ENCODE results near the gene TMIGD2. TPM values are rescaled to one million over a fixed set of nuclear protein-coding genes. Genes with fewer than 3 reads are reported as not detected.
"Not testable (repeated sequence)": the region's sequence is repeated elsewhere in the genome, so short reads cannot be mapped to it uniquely, and the experiment has no call there.

TMIGD2 gene
- total RNA-seq = 0.49 TPM

- DNase-seq = no peak
Measured at GRCh38 chr19:4302243-4302640, at the start of gene TMIGD2. Gene TMIGD2 (minus strand): TSS chr19:4302389. CDS start chr19:4302385, 4 bp downstream.

GRCh38 chr19:4350726-4351125 is 48.5 kb upstream of the TMIGD2 start:
- no peak for DNase-seq

- no peak for DNase-seq
Measured at GRCh38 chr19:4350111-4350510, 47.9 kb upstream of the TMIGD2 start.

GRCh38 chr19:4349225-4349624 is 47.0 kb upstream of the TMIGD2 start:
- not testable (repeated sequence) for DNase-seq

GRCh38 chr19:4347521-4347920 is 45.3 kb upstream of the TMIGD2 start:
- no peak for DNase-seq

GRCh38 chr19:4346020-4346383 is 43.8 kb upstream of the TMIGD2 start:
- DNase-seq = no peak

GRCh38 chr19:4345342-4346019 is 43.3 kb upstream of the TMIGD2 start:
- no peak for DNase-seq

- DNase-seq = peak; percentile 79
Measured at GRCh38 chr19:4343370-4344307, 41.5 kb upstream of the TMIGD2 start, which contains the start of gene MPND. Gene MPND (plus strand): TSS chr19:4343562. CDS start chr19:4343594, 32 bp downstream.

GRCh38 chr19:4342615-4343369 is 40.6 kb upstream of the TMIGD2 start:
- DNase-seq = peak; percentile 100

- no peak for DNase-seq
Measured at GRCh38 chr19:4342314-4342614, 40.1 kb upstream of the TMIGD2 start.

- no peak for DNase-seq
Measured at GRCh38 chr19:4338441-4339355, 36.5 kb upstream of the TMIGD2 start, which contains the start of gene STAP2. Gene STAP2 (minus strand): TSS chr19:4338827. CDS start chr19:4338753, 74 bp downstream.

GRCh38 chr19:4337906-4338440 is 35.8 kb upstream of the TMIGD2 start:
- DNase-seq = no peak

GRCh38 chr19:4334929-4335570 is 32.9 kb upstream of the TMIGD2 start:
- no peak for DNase-seq

- DNase-seq = no peak
Measured at GRCh38 chr19:4329858-4330257, 27.7 kb upstream of the TMIGD2 start.

- DNase-seq = not testable (repeated sequence)
Measured at GRCh38 chr19:4328991-4329681, 26.9 kb upstream of the TMIGD2 start.

GRCh38 chr19:4328243-4328990 is 26.2 kb upstream of the TMIGD2 start:
- peak; percentile 96 for DNase-seq

- no peak for DNase-seq
Measured at GRCh38 chr19:4327877-4328242, 25.7 kb upstream of the TMIGD2 start.

- DNase-seq = no peak
Measured at GRCh38 chr19:4327252-4327876, 25.2 kb upstream of the TMIGD2 start.

GRCh38 chr19:4326837-4327251 is 24.7 kb upstream of the TMIGD2 start:
- DNase-seq = no peak

Data from skin of body (tissue), 2 donors.